RWPE2 (cell line): ENCODE data around the gene LYPD3.
A peak's percentile ranks its signal among the peaks of the same experiment; 100 is the strongest.

Source experiments
- ATAC-seq: fragments of 200-7000 bp; cut with Tn5 transposase; 3 replicates; pipeline ENCODE4 v1.9.1; 2021; ENCODE audit warnings: low read depth
- DNase-seq: peaks from one replicate; pipeline ENCODE4 v3.0.0-alpha.2; 2020; ENCODE audit warnings: low spot score
- H3K27ac ChIP-seq: fragments of 450-650 bp; 2 replicates; pipeline ENCODE4 v1.5.1; 2017; ENCODE audit warnings: mild to moderate bottlenecking; ENCODE audit not compliant: poor library complexity, severe bottlenecking
- H3K27me3 ChIP-seq: fragments of 250-450 bp; sonication (Bioruptor Pico); 2 replicates; pipeline ENCODE4 v1.5.1; 2021; ENCODE audit warnings: mild to moderate bottlenecking, moderate library complexity; ENCODE audit not compliant: insufficient read depth, poor library complexity, severe bottlenecking
- H3K36me3 ChIP-seq: fragments of 250-450 bp; sonication (Bioruptor Pico); 2 replicates; pipeline ENCODE4 v1.5.1; 2020; ENCODE audit warnings: low read depth, mild to moderate bottlenecking, moderate library complexity
- H3K4me1 ChIP-seq: fragments of 250-450 bp; sonication (Bioruptor Pico); 2 replicates; pipeline ENCODE4 v1.5.1; 2021; ENCODE audit warnings: mild to moderate bottlenecking, moderate library complexity; ENCODE audit not compliant: insufficient read depth, poor library complexity, severe bottlenecking
- H3K4me3 ChIP-seq: fragments of 250-450 bp; sonication (Bioruptor Pico); 2 replicates; pipeline ENCODE4 v1.5.1; 2021; ENCODE audit warnings: mild to moderate bottlenecking, moderate library complexity; ENCODE audit not compliant: severe bottlenecking
- H3K9me3 ChIP-seq: fragments of 250-450 bp; sonication (Bioruptor Pico); 2 replicates; pipeline ENCODE4 v1.5.1; 2021; ENCODE audit warnings: mild to moderate bottlenecking, moderate library complexity; ENCODE audit not compliant: severe bottlenecking
- TF ChIP-seq, protein P1 (sequence below): fragments of 450-650 bp; IDR thresholded peaks from one replicate; pipeline ENCODE4 v1.5.1; 2017; ENCODE audit warnings: mild to moderate bottlenecking, moderate library complexity; ENCODE audit not compliant: poor library complexity, severe bottlenecking

LYPD3 gene

DNA sequence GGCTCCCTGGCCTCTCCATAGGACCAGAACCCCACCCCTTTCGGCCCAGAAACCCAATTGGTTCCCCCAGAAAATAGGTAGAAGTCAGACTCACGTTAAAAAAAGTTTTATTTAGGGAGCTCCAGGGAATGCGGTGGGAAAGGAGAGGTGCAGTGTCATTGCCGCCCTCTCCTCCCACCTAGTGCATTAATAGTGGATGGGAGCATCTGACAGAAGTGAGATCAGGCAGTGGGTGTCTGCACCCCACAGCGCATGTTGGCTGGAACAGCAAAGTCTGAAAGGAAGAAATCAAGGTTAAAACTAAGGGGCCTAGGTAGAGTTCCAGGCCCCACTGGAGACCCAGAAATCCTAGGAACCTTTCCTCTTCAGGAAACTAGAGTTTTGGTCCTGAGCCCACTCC, 41.2 kb upstream of the LYPD3 start:
- TF ChIP-seq, protein P1, sequence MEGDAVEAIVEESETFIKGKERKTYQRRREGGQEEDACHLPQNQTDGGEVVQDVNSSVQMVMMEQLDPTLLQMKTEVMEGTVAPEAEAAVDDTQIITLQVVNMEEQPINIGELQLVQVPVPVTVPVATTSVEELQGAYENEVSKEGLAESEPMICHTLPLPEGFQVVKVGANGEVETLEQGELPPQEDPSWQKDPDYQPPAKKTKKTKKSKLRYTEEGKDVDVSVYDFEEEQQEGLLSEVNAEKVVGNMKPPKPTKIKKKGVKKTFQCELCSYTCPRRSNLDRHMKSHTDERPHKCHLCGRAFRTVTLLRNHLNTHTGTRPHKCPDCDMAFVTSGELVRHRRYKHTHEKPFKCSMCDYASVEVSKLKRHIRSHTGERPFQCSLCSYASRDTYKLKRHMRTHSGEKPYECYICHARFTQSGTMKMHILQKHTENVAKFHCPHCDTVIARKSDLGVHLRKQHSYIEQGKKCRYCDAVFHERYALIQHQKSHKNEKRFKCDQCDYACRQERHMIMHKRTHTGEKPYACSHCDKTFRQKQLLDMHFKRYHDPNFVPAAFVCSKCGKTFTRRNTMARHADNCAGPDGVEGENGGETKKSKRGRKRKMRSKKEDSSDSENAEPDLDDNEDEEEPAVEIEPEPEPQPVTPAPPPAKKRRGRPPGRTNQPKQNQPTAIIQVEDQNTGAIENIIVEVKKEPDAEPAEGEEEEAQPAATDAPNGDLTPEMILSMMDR, result no peak
- Histone ChIP-seq H3K9me3 (no peaks in the 10 kb centered on the region), H3K27ac (no peak overlapping the region), H3K4me3 (no peak overlapping the region), H3K36me3 (peaks cover 40% of the 10 kb centered on the region), H3K4me1 (no peaks in the 10 kb centered on the region), H3K27me3 (no peaks in the 10 kb centered on the region)
- DNase-seq (no peak), ATAC-seq (no peak)

- Histone ChIP-seq H3K27me3 (no peaks in the 10 kb centered on the region), H3K9me3 (no peaks in the 10 kb centered on the region), H3K27ac (no peak overlapping the region), H3K4me3 (no peak overlapping the region), H3K36me3 (peaks cover 33% of the 10 kb centered on the region), H3K4me1 (no peaks in the 10 kb centered on the region)
- DNase-seq (no peak), ATAC-seq (no peak)
- TF ChIP-seq, protein P1, result no peak
Measured at GRCh38 chr19:43505941-43506340, 40.5 kb upstream of the LYPD3 start.

GRCh38 chr19:43505186-43505456, 39.7 kb upstream of the LYPD3 start:
- H3K4me3 ChIP-seq, result no peak overlapping the region
- no peaks in the 10 kb centered on the region for H3K4me1 ChIP-seq
- H3K27ac ChIP-seq, result peak overlapping the region; percentile 32
- no peak for DNase-seq
- H3K27me3 ChIP-seq, result no peaks in the 10 kb centered on the region
- peaks cover 28% of the 10 kb centered on the region for H3K36me3 ChIP-seq
- TF ChIP-seq, protein P1, result no peak
- no peak for ATAC-seq
- no peaks in the 10 kb centered on the region for H3K9me3 ChIP-seq

DNA sequence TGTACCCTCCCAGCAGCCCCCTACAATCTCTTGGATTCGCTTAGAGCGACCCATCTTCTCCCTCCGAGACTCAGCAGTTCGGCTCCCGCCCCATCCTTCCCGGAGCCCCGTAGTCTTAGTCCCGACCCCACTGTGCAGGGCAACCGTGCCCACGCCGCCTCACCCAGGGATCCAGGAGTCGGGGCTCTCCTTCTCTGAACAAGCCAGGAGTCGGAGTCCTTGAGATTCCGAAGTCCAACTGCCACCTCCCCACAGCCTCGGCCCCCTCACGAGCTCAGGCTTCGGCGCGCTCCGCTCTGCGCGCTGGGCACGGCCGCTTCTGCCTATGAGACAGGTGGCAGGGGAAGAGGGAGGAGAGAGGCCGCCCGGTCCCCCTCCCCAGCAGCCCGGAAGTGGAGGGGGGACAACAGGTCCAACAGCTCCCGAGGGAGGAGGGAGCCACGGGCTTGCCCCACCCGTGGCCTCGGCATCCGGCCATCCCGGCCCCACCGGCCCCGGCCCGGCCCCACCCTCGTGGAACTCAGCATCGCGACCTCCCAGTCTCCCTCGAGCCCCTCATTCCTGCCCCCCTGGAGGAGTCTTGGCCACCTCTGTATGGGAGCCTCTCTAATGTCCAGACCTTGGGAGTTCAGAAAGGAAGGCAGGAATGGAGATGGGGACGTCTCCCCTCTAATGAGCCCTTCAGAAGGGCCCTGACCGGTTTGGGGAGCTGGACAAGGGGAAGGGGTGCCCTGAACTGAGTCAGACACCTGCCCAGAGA, 39.2 kb upstream of the LYPD3 start, which contains the start of gene PHLDB3:
Gene PHLDB3, minus strand, starts transcription at position 321 of the 760 bp plus-strand sequence. CDS start 628 bp downstream, outside the sequence.
- Histone ChIP-seq H3K27me3 (no peaks in the 10 kb centered on the region), H3K27ac (peak within 1 kb of the TSS; percentile 32), H3K9me3 (no peaks in the 10 kb centered on the region), H3K36me3 (peaks cover 22% of the 10 kb centered on the region), H3K4me3 (peak within 1 kb of the TSS; percentile 65), H3K4me1 (no peaks in the 10 kb centered on the region)
- ATAC-seq (peak; percentile 49), DNase-seq (no peak)
- TF ChIP-seq, protein P1, result no peak
